Heart right ventricle (tissue), 16 donors: Measurements from ENCODE around the gene ABCC8. TPM values are rescaled to one million over a fixed set of nuclear protein-coding genes. Genes with fewer than 3 reads are reported as not detected.

Source experiments
- ATAC-seq, 8 donors: fragments of 200-7000 bp; cut with Tn5 transposase; one replicate each; pipeline ENCODE4 v1.9.1; 2020; ENCODE audit warnings: mild to moderate bottlenecking in 8 of 8, moderate library complexity in 8 of 8, moderate number of reproducible peaks in 1 of 8
- DNase-seq, 2 donors: peaks; one replicate each; pipeline ENCODE4 v3.0.0-alpha.2; 2020
- H3K27ac ChIP-seq, 10 donors: fragments of 200-600 bp; sonication (generic) in 2 of 10; one replicate each; pipeline versions ENCODE4 v1.5.0 to v1.8.0; 2020 to 2022; ENCODE audit warnings: mild to moderate bottlenecking in 3 of 10
- H3K27me3 ChIP-seq, 7 donors: fragments of 200-600 bp; one replicate each; pipeline ENCODE4 v1.8.0; 2021 to 2022; ENCODE audit warnings: mild to moderate bottlenecking in 2 of 7
- H3K36me3 ChIP-seq, 9 donors: fragments of 200-600 bp; sonication (generic) in 1 of 9; one replicate each; pipeline versions ENCODE4 v1.5.0 to v1.8.0; 2020 to 2022; ENCODE audit warnings: mild to moderate bottlenecking in 2 of 9
- H3K4me1 ChIP-seq, 9 donors: fragments of 200-600 bp; sonication (generic) in 1 of 9; one replicate each; pipeline versions ENCODE4 v1.5.0 to v1.8.0; 2020 to 2022; ENCODE audit warnings: mild to moderate bottlenecking in 4 of 9
- H3K4me3 ChIP-seq, 10 donors: fragments of 200-600 bp; sonication (generic) in 2 of 10; one replicate each; pipeline versions ENCODE4 v1.5.0 to v1.8.0; 2020 to 2022; ENCODE audit warnings: mild to moderate bottlenecking in 7 of 10, moderate library complexity in 2 of 10
- H3K9me3 ChIP-seq, 11 donors: fragments of 200-600 bp in 10 of 11; sonication (generic) in 2 of 11; one replicate each; pipeline versions ENCODE4 v1.5.0 to v1.8.0; 2013 to 2022; ENCODE audit warnings: mild to moderate bottlenecking in 2 of 11, control low read depth in 1 of 11, moderate library complexity in 1 of 11
- CTCF ChIP-seq, 9 donors: fragments of 200-600 bp; sonication (generic) in 2 of 9; IDR thresholded peaks; one replicate each; pipeline versions ENCODE4 v1.5.0 to v1.8.0; 2021 to 2022; ENCODE audit warnings: antibody characterized with exemption in 9 of 9, mild to moderate bottlenecking in 5 of 9, moderate library complexity in 1 of 9
- WGBS, 2 donors: extraction: QIAGEN DNeasy Blood & Tissue Kit; methylation state at CpG; one replicate each; pipeline ENCODE4 v1.1.7; 2013; ENCODE audit warnings: inconsistent platforms in 1 of 2; 5-methylcytosine and 5-hydroxymethylcytosine counted together
- intact Hi-C, 10 donors: fragments of 100-400 bp; cut with DNase I; formaldehyde crosslinking; loops; one replicate each; pipeline versions ENCODE4 v1.11.1 to v1.14.2; 2022
- polyA plus RNA-seq, 2 donors: library from polyadenylated mRNA; stranded (reverse); fragments of 200-250 nt; gene quantifications; one replicate each; pipeline ENCODE4 v1.2.3, GENCODE V29; 2013
- total RNA-seq, 10 donors: library from RNA; stranded (reverse); fragmentation: NEBNext Ultra II Directional in 3 of 10; extraction: Animal tissue kit (Norgen Biotek cat#: 25700) in 3 of 10; gene quantifications; one replicate each; pipeline versions ENCODE4 v1.2.1 to v1.2.4, GENCODE V29; 2021 to 2023
- donor health status: Arrhythmogenic right ventricular cardiomyopathy.
- donor health status: ischemic (EF 13 %, LVEDD 7.1; RV severe dilation, severe dysfunction).
- donor health status: healthy with polysubstance abuse.
- donor health status: DM: no; HTN: yes; CAD: no.
- donor health status: DM: no; HTN: no; CAD: no.
- donor health status: ischemic (EF 25% LVEDD 6.9; RV normal size, moderate dysfunction).
- donor health status: ischemic (EF 25% LVEDD 5.7; RV mildly dilated, moderate dysfunction).
- donor health status: healthy.
- donor health status: DM: yes; HTN: yes; CAD: no.
- donor health status: Ischemic cardiomyopathy.
- donor health status: ischemic (EF 35%, LVEDD 5.7; RV mildly dilated, moderate dysfunction).
- donor health status: nonischemic (EF 11% LVEDD 7.7; RV severe dilation, severe dysfunction).
- donor health status: DM: yes; HTN: yes; CAD: no.
- donor health status: PGD.
- donor health status: ischemic (EF 29% LVEDD 5.4; RV normal size, mild dysfunction).
- donor health status: nonischemic (EF 23%, LVEDD 6.1; RV moderate dilation, normal function).

Gene ABCC8
- total and polyA plus RNA-seq, 12 donors, result 0.47 to 8.6 (median 4.9) TPM

- no peak for ATAC-seq
- Histone ChIP-seq H3K27ac (no peak overlapping the region), H3K9me3 (no peaks in the 10 kb centered on the region), H3K4me1 (peaks cover 0 to 10% (median 0%) of the 10 kb centered on the region in 9 donors), H3K4me3 (no peak overlapping the region), H3K36me3 (no peaks in the 10 kb centered on the region), H3K27me3 (peaks cover 0 to 11% (median 0%) of the 10 kb centered on the region in 7 donors)
- no peak for TF ChIP-seq CTCF (IDR thresholded peaks at IDR 0.05)
- DNase-seq, result no peak
- WGBS, 2 donors, result 91 to 95% methylated on average over 12 of the region's 12 CpGs
- intact Hi-C loops, result loop anchor here in 5 of 10 donors (5.0 to 10.0 kb wide), 4 partner anchors 266 to 276 kb away; no protein-coding TSS in a partner anchor
These were observed 24.0 kb upstream of the ABCC8 start for GRCh38 chr11:17500673-17501072.

- ATAC-seq (no peak), DNase-seq (no peak)
- WGBS, 2 donors, result 82 to 84% methylated on average over 5 of the region's 5 CpGs
- no peak overlapping the region for H3K27ac ChIP-seq
- no peak for TF ChIP-seq CTCF (IDR thresholded peaks at IDR 0.05)
- peaks cover 0 to 16% (median 0%) of the 10 kb centered on the region in 7 donors for H3K27me3 ChIP-seq
- no peak overlapping the region for H3K4me3 ChIP-seq
- no peaks in the 10 kb centered on the region for H3K36me3 ChIP-seq
- no peaks in the 10 kb centered on the region for H3K9me3 ChIP-seq
- intact Hi-C loops, result loop anchor here in 1 of 10 donors (5.0 kb wide), 1 partner anchor 96 kb away; no protein-coding TSS in a partner anchor
- peaks cover 0 to 5% (median 0%) of the 10 kb centered on the region in 9 donors for H3K4me1 ChIP-seq
These were observed 21.8 kb upstream of the ABCC8 start for GRCh38 chr11:17498475-17498874.

GRCh38 chr11:17498058-17498457 is 21.4 kb upstream of the ABCC8 start:
- no peak for ATAC-seq
- WGBS, 2 donors, result 60 to 68% methylated on average over 4 of the region's 4 CpGs
- intact Hi-C loops, result loop anchor here in 1 of 10 donors (5.0 kb wide), 1 partner anchor 96 kb away; no protein-coding TSS in a partner anchor
- Histone ChIP-seq H3K9me3 (no peaks in the 10 kb centered on the region), H3K27ac (no peak overlapping the region), H3K4me1 (peaks cover 0 to 5% (median 0%) of the 10 kb centered on the region in 9 donors), H3K36me3 (no peaks in the 10 kb centered on the region), H3K4me3 (no peak overlapping the region), H3K27me3 (peaks cover 0 to 16% (median 0%) of the 10 kb centered on the region in 7 donors)
- no peak for TF ChIP-seq CTCF (IDR thresholded peaks at IDR 0.05)
- DNase-seq, result no peak

GRCh38 chr11:17496406-17496805 is 19.8 kb upstream of the ABCC8 start:
- peak in 6 of 8 donors; percentile 15 to 57 (median 42) for ATAC-seq
- peaks cover 0 to 8% (median 0%) of the 10 kb centered on the region in 9 donors for H3K4me1 ChIP-seq
- no peak for DNase-seq
- H3K9me3 ChIP-seq, result no peaks in the 10 kb centered on the region
- H3K36me3 ChIP-seq, result no peaks in the 10 kb centered on the region
- WGBS, 2 donors, result 56 to 64% methylated on average over 7 of the region's 7 CpGs
- peaks cover 0 to 16% (median 0%) of the 10 kb centered on the region in 7 donors for H3K27me3 ChIP-seq
- no peak overlapping the region for H3K4me3 ChIP-seq
- intact Hi-C loops, result loop anchor here in 2 of 10 donors (1.0 to 5.0 kb wide), 2 partner anchors 45 to 94 kb away; no protein-coding TSS in a partner anchor
- TF ChIP-seq CTCF (IDR thresholded peaks at IDR 0.05), result no peak
- H3K27ac ChIP-seq, result no peak overlapping the region
